HEK293 (cell line): ENCODE results near the gene KCNK15.

Source experiments
- CTCF ChIA-PET: fragments of 350-600 bp; formaldehyde crosslinking; extraction: SDS; loops from one replicate; lab custom pipeline; 2021; ENCODE audit warnings: antibody characterized with exemption; lab: Yijun Ruan, JAX
- POLR2A ChIA-PET: fragments of 300-600 bp; formaldehyde crosslinking; extraction: SDS; loops from one replicate; lab custom pipeline; 2020; ENCODE audit warnings: antibody characterized with exemption, inconsistent platforms; lab: Yijun Ruan, JAX
- H3K27ac ChIP-seq: fragments of 200-500 bp; sonication (Bioruptor generic); 2 replicates; pipeline ENCODE4 v1.5.1; 2014; ENCODE audit warnings: low read depth, low read length, control low read depth, inconsistent platforms; ENCODE audit errors: extremely low read depth
- H3K36me3 ChIP-seq, 2 experiments: fragments of 200-500 bp in 1 of 2; sonication (Bioruptor generic) in 1 of 2; 1 replicate in 1 of 2; 2 replicates in 1 of 2; pipeline ENCODE4 v1.5.1; 2014 to 2017; ENCODE audit warnings: inconsistent platforms in 2 of 2, low read length in 2 of 2; ENCODE audit not compliant: control insufficient read depth in 2 of 2, insufficient read depth in 1 of 2
- H3K4me1 ChIP-seq: fragments of 200-500 bp; sonication (Bioruptor generic); 2 replicates; pipeline ENCODE4 v1.5.1; 2014; ENCODE audit warnings: mild to moderate bottlenecking, low read length, inconsistent platforms; ENCODE audit not compliant: control insufficient read depth, insufficient read depth
- H3K4me3 ChIP-seq: 2 replicates; pipeline ENCODE4 v1.5.1; 2011; ENCODE audit warnings: low read depth, mild to moderate bottlenecking, control low read depth, low read length, moderate library complexity
- H3K9me3 ChIP-seq: fragments of 200-500 bp; sonication (Bioruptor generic); 2 replicates; pipeline ENCODE4 v1.5.1; 2014; ENCODE audit warnings: low read depth, low read length, inconsistent platforms; ENCODE audit not compliant: control insufficient read depth, insufficient read depth
- KLF1 ChIP-seq: fragments of 450-650 bp; formaldehyde crosslinking; IDR thresholded peaks from 2 replicates; pipeline ENCODE4 v1.5.1; 2016; ENCODE audit warnings: missing biosample characterization, missing genetic modification characterization
- PRDM10 ChIP-seq: fragments of 450-650 bp; formaldehyde crosslinking; IDR thresholded peaks from 2 replicates; pipeline ENCODE4 v1.5.1; 2016; ENCODE audit warnings: missing biosample characterization, missing genetic modification characterization
- ZNF146 ChIP-seq: fragments of 450-650 bp; formaldehyde crosslinking; IDR thresholded peaks from 2 replicates; pipeline ENCODE4 v1.5.1; 2016; ENCODE audit warnings: missing biosample characterization, missing genetic modification characterization
- ZNF169 ChIP-seq: fragments of 450-650 bp; formaldehyde crosslinking; IDR thresholded peaks from 2 replicates; pipeline ENCODE4 v1.5.1; 2016; ENCODE audit warnings: missing biosample characterization, missing genetic modification characterization
- ZNF175 ChIP-seq: fragments of 450-650 bp; formaldehyde crosslinking; IDR thresholded peaks from 2 replicates; pipeline ENCODE4 v1.5.1; 2016; ENCODE audit warnings: missing biosample characterization, missing genetic modification characterization
- ZNF19 ChIP-seq: fragments of 450-650 bp; formaldehyde crosslinking; IDR thresholded peaks from 2 replicates; pipeline ENCODE4; 2016; ENCODE audit warnings: missing biosample characterization, missing genetic modification characterization, low read depth
- ZNF202 ChIP-seq: fragments of 450-650 bp; formaldehyde crosslinking; IDR thresholded peaks from 2 replicates; pipeline ENCODE4 v1.5.1; 2016; ENCODE audit warnings: missing biosample characterization, missing genetic modification characterization, borderline replicate concordance
- ZNF280D ChIP-seq: fragments of 450-650 bp; formaldehyde crosslinking; IDR thresholded peaks from 2 replicates; pipeline ENCODE4 v1.5.1; 2016; ENCODE audit warnings: missing biosample characterization, missing genetic modification characterization
- ZNF366 ChIP-seq: fragments of 450-650 bp; formaldehyde crosslinking; conservative IDR thresholded peaks from 2 replicates; pipeline ENCODE4 v1.5.1; 2016; ENCODE audit warnings: missing biosample characterization, missing genetic modification characterization
- ZNF433 ChIP-seq: fragments of 450-650 bp; formaldehyde crosslinking; IDR thresholded peaks from 2 replicates; pipeline ENCODE4 v1.5.1; 2016; ENCODE audit warnings: missing biosample characterization, missing genetic modification characterization, low read depth
- ZNF513 ChIP-seq: fragments of 450-650 bp; IDR thresholded peaks from 2 replicates; pipeline ENCODE4 v1.5.1; 2018; ENCODE audit warnings: missing biosample characterization, missing genetic modification characterization
- ZNF707 ChIP-seq: fragments of 450-650 bp; formaldehyde crosslinking; IDR thresholded peaks from 2 replicates; pipeline ENCODE4 v1.5.1; 2016; ENCODE audit warnings: missing biosample characterization, missing genetic modification characterization

KCNK15 gene

GRCh38 chr20:44795836-44796235 lies 50.2 kb downstream of the KCNK15 start (continued):
- TF ChIP-seq ZNF280D (no peak), ZNF513 (tag by site-specific recombination) (no peak), ZNF707 (no peak)
- TF ChIP-seq, all 188 proteins: peak for 0

- ChIA-PET POLR2A (no interaction called here), CTCF (interaction anchor here (0.6 to 1.3 kb wide), 2 partner anchors 48 to 165 kb away, joined by 3 to 4 read pairs; no protein-coding TSS in a partner anchor)
These were observed 50.6 kb downstream of the KCNK15 start for GRCh38 chr20:44796311-44796710.

GRCh38 chr20:44796758-44797457 lies 51.2 kb downstream of the KCNK15 start:
- no peak overlapping the region for H3K27ac ChIP-seq
- H3K4me1 ChIP-seq, result no peaks in the 10 kb centered on the region
- no peak overlapping the region for H3K4me3 ChIP-seq
- ChIA-PET CTCF (interaction anchor here (0.6 to 1.4 kb wide), 3 partner anchors 50 to 166 kb away, joined by 3 to 4 read pairs (median 4); no protein-coding TSS in a partner anchor), POLR2A (no interaction called here)
- H3K9me3 ChIP-seq, result no peaks in the 10 kb centered on the region
- no peak for TF ChIP-seq ZNF19 (tag by site-specific recombination)
- no peak for TF ChIP-seq PRDM10 (tag by site-specific recombination)
- TF ChIP-seq ZNF433 (tag by site-specific recombination), result no peak
- TF ChIP-seq ZNF202, result no peak
- no peak for TF ChIP-seq ZNF169
- TF ChIP-seq ZNF175 (tag by site-specific recombination), result no peak
- no peak for TF ChIP-seq KLF1 (tag by site-specific recombination)
- H3K36me3 ChIP-seq, result no peaks in the 10 kb centered on the region

More at GRCh38 chr20:44796311-44796710, 50.6 kb downstream of the KCNK15 start:
- Histone ChIP-seq H3K4me1 (no peaks in the 10 kb centered on the region), H3K4me3 (no peak overlapping the region), H3K27ac (no peak overlapping the region), H3K9me3 (no peaks in the 10 kb centered on the region), H3K36me3 (no peaks in the 10 kb centered on the region)
- TF ChIP-seq ZNF366, result 0 out of 2 replicates have a peak, but pooled peaks have one; percentile 33
- TF ChIP-seq ZNF146 (tag by site-specific recombination), result no peak
